CD4-positive, alpha-beta memory T cell (primary cell): Measurements from ENCODE around the gene ABCD3. TPM values are rescaled to one million over a fixed set of nuclear protein-coding genes. Genes with fewer than 3 reads are reported as not detected.
"Not testable (repeated sequence)": the region's sequence is repeated elsewhere in the genome, so short reads cannot be mapped to it uniquely, and the experiment has no call there.

Source experiments
- CTCF ChIA-PET: fragments of 350-600 bp; sonication (Branson Sonifier 250); formaldehyde crosslinking; loops from one replicate; lab custom pipeline; 2021; ENCODE audit warnings: inconsistent platforms; ENCODE audit not compliant: partially characterized antibody; lab: Charles Lee
- POLR2A ChIA-PET: fragments of 350-600 bp; sonication (Branson Sonifier 250); formaldehyde crosslinking; loops from one replicate; lab custom pipeline; 2021; ENCODE audit not compliant: partially characterized antibody; lab: Charles Lee
- DNase-seq, 5 donors: peaks; one replicate each; pipeline versions ENCODE4 v3.0.0 to v3.0.0-alpha.2; 2020 to 2022; ENCODE audit warnings: mixed read lengths in 1 of 5
- H3K27ac ChIP-seq: one replicate; pipeline ENCODE4 v1.7.0; 2013; ENCODE audit warnings: low read depth, low read length
- H3K27me3 ChIP-seq: 2 replicates; pipeline ENCODE4 v1.7.0; 2013; ENCODE audit warnings: mild to moderate bottlenecking, low read length, moderate library complexity; ENCODE audit not compliant: insufficient read depth
- H3K36me3 ChIP-seq: 2 replicates; pipeline ENCODE4 v1.7.0; 2013; ENCODE audit warnings: mild to moderate bottlenecking, low read length, moderate library complexity; ENCODE audit not compliant: insufficient read depth
- H3K4me1 ChIP-seq: 2 replicates; pipeline ENCODE4 v1.7.0; 2013; ENCODE audit warnings: mild to moderate bottlenecking, low read length, moderate library complexity; ENCODE audit not compliant: insufficient read depth
- H3K4me3 ChIP-seq, 2 donors: one replicate each; pipeline ENCODE4 v1.7.0; 2013; ENCODE audit warnings: low read length in 2 of 2, mild to moderate bottlenecking in 1 of 2
- H3K9me3 ChIP-seq, 2 donors: one replicate each; pipeline ENCODE4 v1.7.0; 2013; ENCODE audit warnings: low read length in 2 of 2, control low read depth in 1 of 2; ENCODE audit not compliant: control insufficient read depth in 1 of 2
- H3K27ac Mint-ChIP-seq, 7 donors: one replicate each; pipeline ENCODE4 v1.8.0; 2020 to 2021; ENCODE audit warnings: mixed read lengths in 7 of 7, mild to moderate bottlenecking in 6 of 7, inconsistent platforms in 3 of 7, moderate library complexity in 3 of 7
- H3K27me3 Mint-ChIP-seq, 2 donors: one replicate each; pipeline ENCODE4 v1.8.0; 2020 to 2021; ENCODE audit warnings: mixed read lengths in 2 of 2
- H3K36me3 Mint-ChIP-seq, 2 donors: one replicate each; pipeline ENCODE4 v1.8.0; 2020 to 2021; ENCODE audit warnings: mixed read lengths in 2 of 2, inconsistent platforms in 1 of 2, mild to moderate bottlenecking in 1 of 2
- H3K4me1 Mint-ChIP-seq, 4 donors: one replicate each; pipeline ENCODE4 v1.8.0; 2020 to 2021; ENCODE audit warnings: mixed read lengths in 4 of 4, mild to moderate bottlenecking in 1 of 4
- H3K4me3 Mint-ChIP-seq, 8 donors: one replicate each; pipeline ENCODE4 v1.8.0; 2020 to 2021; ENCODE audit warnings: mixed read lengths in 8 of 8, mild to moderate bottlenecking in 7 of 8, moderate library complexity in 6 of 8, inconsistent platforms in 3 of 8
- H3K9me3 Mint-ChIP-seq, 8 donors: one replicate each; pipeline ENCODE4 v1.8.0; 2020 to 2021; ENCODE audit warnings: mixed read lengths in 8 of 8, mild to moderate bottlenecking in 5 of 8, inconsistent platforms in 3 of 8, moderate library complexity in 1 of 8
- intact Hi-C: fragments of 100-400 bp; cut with micrococcal nuclease; formaldehyde crosslinking; loops from one replicate; pipeline ENCODE4 v1.15.1; 2023
- polyA plus RNA-seq, 2 donors: library from polyadenylated mRNA; unstranded; fragments of 300-500 nt; fragmentation: Illumina TruSeq; gene quantifications; one replicate each; pipeline ENCODE4 v1.2.3, GENCODE V29; 2021
- total RNA-seq, 2 experiments: library from RNA; stranded (reverse); gene quantifications; one replicate each; pipeline ENCODE4 v1.2.3, GENCODE V29; 2021

Gene ABCD3
- total and polyA plus RNA-seq, 4 experiments from 2014 or later: 23.6 to 24.2 (median 23.9) TPM

- intact Hi-C loops: no loop called here
- peaks cover 2 to 6% of the 10 kb centered on the region in 2 donors for H3K27me3 Mint-ChIP-seq
These were observed 136.9 kb downstream of the ABCD3 start for GRCh38 chr1:94555091-94555490.

GRCh38 chr1:94559921-94560320, 141.7 kb downstream of the ABCD3 start:
- no peak overlapping the region for H3K4me3 Mint-ChIP-seq
- Histone ChIP-seq H3K9me3 (no peaks in the 10 kb centered on the region), H3K4me3 (no peak overlapping the region), H3K27me3 (no peaks in the 10 kb centered on the region), H3K36me3 (no peaks in the 10 kb centered on the region), H3K27ac (no peak overlapping the region), H3K4me1 (no peaks in the 10 kb centered on the region)
- H3K36me3 Mint-ChIP-seq: no peaks in the 10 kb centered on the region
- no peak overlapping the region for H3K27ac Mint-ChIP-seq
- ChIA-PET POLR2A (interaction anchor here (0.8 kb wide), 1 partner anchor 25 kb away, joined by 6 read pairs; no protein-coding TSS in a partner anchor), CTCF (interaction anchor here (0.7 kb wide), 2 partner anchors 29 to 43 kb away, joined by 3 read pairs; no protein-coding TSS in a partner anchor)
- peaks cover 2 to 6% of the 10 kb centered on the region in 2 donors for H3K27me3 Mint-ChIP-seq
- intact Hi-C loops: no loop called here
- DNase-seq: peak in 1 of 5 donors; percentile 29
- H3K4me1 Mint-ChIP-seq: no peaks in the 10 kb centered on the region
- peaks cover 0 to 6% (median 0%) of the 10 kb centered on the region in 8 donors for H3K9me3 Mint-ChIP-seq

More at GRCh38 chr1:94555091-94555490, 136.9 kb downstream of the ABCD3 start:
- H3K4me1 Mint-ChIP-seq: no peaks in the 10 kb centered on the region
- Histone ChIP-seq H3K4me3 (no peak overlapping the region), H3K4me1 (no peaks in the 10 kb centered on the region), H3K27ac (no peak overlapping the region), H3K27me3 (no peaks in the 10 kb centered on the region), H3K9me3 (no peaks in the 10 kb centered on the region), H3K36me3 (no peaks in the 10 kb centered on the region)
- H3K36me3 Mint-ChIP-seq: no peaks in the 10 kb centered on the region
- POLR2A ChIA-PET: no interaction called here
- CTCF ChIA-PET: no interaction called here
- no peak overlapping the region for H3K27ac Mint-ChIP-seq
- no peak overlapping the region for H3K4me3 Mint-ChIP-seq
- no peak for DNase-seq
- H3K9me3 Mint-ChIP-seq: peaks cover 0 to 4% (median 0%) of the 10 kb centered on the region in 8 donors

- no peaks in the 10 kb centered on the region for H3K4me1 Mint-ChIP-seq
These were observed 142.1 kb downstream of the ABCD3 start for GRCh38 chr1:94560333-94560732.

GRCh38 chr1:94562519-94563260, 144.5 kb downstream of the ABCD3 start:
- no peak overlapping the region for H3K4me3 ChIP-seq
- H3K27me3 ChIP-seq: no peaks in the 10 kb centered on the region
- H3K27ac ChIP-seq: no peak overlapping the region
- no peaks in the 10 kb centered on the region for H3K9me3 ChIP-seq
- intact Hi-C loops: no loop called here
- Mint-ChIP-seq H3K4me1 (no peaks in the 10 kb centered on the region), H3K27ac (no peak overlapping the region), H3K27me3 (peaks cover 2% of the 10 kb centered on the region in 2 donors), H3K4me3 (no peak overlapping the region), H3K9me3 (peaks cover 0 to 6% (median 1%) of the 10 kb centered on the region in 8 donors), H3K36me3 (peaks cover 0 to 2% of the 10 kb centered on the region in 2 donors)
- no peaks in the 10 kb centered on the region for H3K36me3 ChIP-seq
- H3K4me1 ChIP-seq: no peaks in the 10 kb centered on the region
- no peak for DNase-seq
- ChIA-PET CTCF (no interaction called here), POLR2A (no interaction called here)

More at GRCh38 chr1:94560333-94560732, 142.1 kb downstream of the ABCD3 start:
- peaks cover 2% of the 10 kb centered on the region in 2 donors for H3K27me3 Mint-ChIP-seq
- H3K27me3 ChIP-seq: no peaks in the 10 kb centered on the region
- H3K9me3 Mint-ChIP-seq: peaks cover 0 to 6% (median 0%) of the 10 kb centered on the region in 8 donors
- no peak overlapping the region for H3K27ac Mint-ChIP-seq
- no peak for DNase-seq
- CTCF ChIA-PET: interaction anchor here (0.7 kb wide), 2 partner anchors 30 to 44 kb away, joined by 3 read pairs; no protein-coding TSS in a partner anchor
- H3K4me3 ChIP-seq: no peak overlapping the region
- intact Hi-C loops: no loop called here
- no peaks in the 10 kb centered on the region for H3K9me3 ChIP-seq
- H3K36me3 ChIP-seq: no peaks in the 10 kb centered on the region
- POLR2A ChIA-PET: interaction anchor here (0.8 kb wide), 1 partner anchor 25 kb away, joined by 6 read pairs; no protein-coding TSS in a partner anchor
- no peak overlapping the region for H3K4me3 Mint-ChIP-seq
- H3K27ac ChIP-seq: no peak overlapping the region
- H3K4me1 ChIP-seq: no peaks in the 10 kb centered on the region
- H3K36me3 Mint-ChIP-seq: no peaks in the 10 kb centered on the region

- H3K4me1 ChIP-seq: no peaks in the 10 kb centered on the region
- no peaks in the 10 kb centered on the region for H3K36me3 ChIP-seq
- Mint-ChIP-seq H3K36me3 (peaks cover 2 to 3% of the 10 kb centered on the region in 2 donors), H3K9me3 (peaks cover 0 to 6% (median 3%) of the 10 kb centered on the region in 8 donors), H3K27ac (no peak overlapping the region), H3K4me3 (no peak overlapping the region), H3K27me3 (peaks cover 2% of the 10 kb centered on the region in 2 donors), H3K4me1 (no peaks in the 10 kb centered on the region)
- DNase-seq: no peak
- no peak overlapping the region for H3K27ac ChIP-seq
- H3K9me3 ChIP-seq: no peaks in the 10 kb centered on the region
- no peaks in the 10 kb centered on the region for H3K27me3 ChIP-seq
- no peak overlapping the region for H3K4me3 ChIP-seq
- CTCF ChIA-PET: no interaction called here
- intact Hi-C loops: no loop called here
- POLR2A ChIA-PET: no interaction called here
These were observed 147.7 kb downstream of the ABCD3 start for GRCh38 chr1:94565901-94566300.

GRCh38 chr1:94566436-94566835, 148.2 kb downstream of the ABCD3 start:
- H3K4me1 ChIP-seq, H3K4me3 ChIP-seq, H3K9me3 Mint-ChIP-seq, POLR2A ChIA-PET, H3K4me3 Mint-ChIP-seq, H3K27ac ChIP-seq, CTCF ChIA-PET, H3K27ac Mint-ChIP-seq, DNase-seq, H3K27me3 Mint-ChIP-seq, H3K9me3 ChIP-seq, H3K36me3 Mint-ChIP-seq, H3K27me3 ChIP-seq, H3K36me3 ChIP-seq, H3K4me1 Mint-ChIP-seq, intact Hi-C loops: not testable (repeated sequence)

GRCh38 chr1:94567975-94568607, 149.9 kb downstream of the ABCD3 start:
- CTCF ChIA-PET, H3K27ac Mint-ChIP-seq, H3K9me3 ChIP-seq, H3K36me3 ChIP-seq, DNase-seq, H3K27ac ChIP-seq, H3K4me1 ChIP-seq, H3K27me3 ChIP-seq, H3K4me3 Mint-ChIP-seq, POLR2A ChIA-PET, intact Hi-C loops, H3K36me3 Mint-ChIP-seq, H3K4me1 Mint-ChIP-seq, H3K27me3 Mint-ChIP-seq, H3K4me3 ChIP-seq: not testable (repeated sequence)
- H3K9me3 Mint-ChIP-seq: peaks cover 2 to 25% (median 12%) of the 10 kb centered on the region in 8 donors
